Right lung (tissue), 5 donors: ENCODE results near the gene MKRN2. TPM values are rescaled to one million over a fixed set of nuclear protein-coding genes. Genes with fewer than 3 reads are reported as not detected.

Experiments
- DNase-seq, 2 donors: peaks; one replicate each; pipeline ENCODE4 v3.0.0-alpha.2; 2013
- polyA plus RNA-seq, 5 donors: library from polyadenylated mRNA; unstranded; fragments of 120-200 nt; gene quantifications; one replicate each; pipeline versions ENCODE4 v1.2.1 to v1.2.3, GENCODE V29; 2013; ENCODE audit warnings: inconsistent platforms in 1 of 5, low replicate concordance in 1 of 5; ENCODE audit not compliant: insufficient read length in 5 of 5, insufficient read depth in 1 of 5

The MKRN2 gene
- polyA plus RNA-seq, 5 donors = 34.7 to 41.9 (median 36.9) TPM

- no peak for DNase-seq
Observed at GRCh38 chr3:12545473-12545791, 11.5 kb upstream of the MKRN2 start, which contains the start of gene MKRN2OS. Gene MKRN2OS (minus strand): TSS chr3:12545499. CDS start chr3:12545464, 35 bp downstream.

GRCh38 chr3:12549971-12550760 lies 6.7 kb upstream of the MKRN2 start:
- DNase-seq = no peak

- DNase-seq = peak; percentile 30 to 38
Observed at GRCh38 chr3:12553921-12554391, 2.9 kb upstream of the MKRN2 start.

- peak in 1 of 2 donors; percentile 18 for DNase-seq
Observed at GRCh38 chr3:12556314-12556689, 585 bp upstream of the MKRN2 start.

GRCh38 chr3:12557473-12558100 lies 700 bp downstream of the MKRN2 start:
- peak in 1 of 2 donors; percentile 29 for DNase-seq

GRCh38 chr3:12558706-12559105 lies 1.8 kb downstream of the MKRN2 start:
- no peak for DNase-seq

- no peak for DNase-seq
Observed at GRCh38 chr3:12559520-12559919, 2.6 kb downstream of the MKRN2 start.

GRCh38 chr3:12560505-12561190 lies 3.8 kb downstream of the MKRN2 start:
- no peak for DNase-seq

- DNase-seq = no peak
Observed at GRCh38 chr3:12561397-12561796, 4.5 kb downstream of the MKRN2 start.

- no peak for DNase-seq
Observed at GRCh38 chr3:12562451-12562850, 5.6 kb downstream of the MKRN2 start.

- no peak for DNase-seq
Observed at GRCh38 chr3:12566976-12567375, 10.1 kb downstream of the MKRN2 start.

GRCh38 chr3:12568747-12569146 lies 11.9 kb downstream of the MKRN2 start:
- DNase-seq = no peak

GRCh38 chr3:12569836-12570235 lies 12.9 kb downstream of the MKRN2 start:
- DNase-seq = no peak

- DNase-seq = no peak
Observed at GRCh38 chr3:12571986-12572385, 15.1 kb downstream of the MKRN2 start.

- DNase-seq = no peak
Observed at GRCh38 chr3:12574131-12574530, 17.2 kb downstream of the MKRN2 start.

GRCh38 chr3:12574661-12575060 lies 17.8 kb downstream of the MKRN2 start:
- DNase-seq = peak; percentile 42 to 44

GRCh38 chr3:12577379-12577778 lies 20.5 kb downstream of the MKRN2 start:
- DNase-seq = no peak

GRCh38 chr3:12578742-12579141 lies 21.9 kb downstream of the MKRN2 start:
- DNase-seq = no peak

- DNase-seq = no peak
Observed at GRCh38 chr3:12579456-12579855, 22.6 kb downstream of the MKRN2 start.

GRCh38 chr3:12579905-12580304 lies 23.0 kb downstream of the MKRN2 start:
- no peak for DNase-seq

GRCh38 chr3:12582730-12583129 lies 25.8 kb downstream of the MKRN2 start:
- no peak for DNase-seq

GRCh38 chr3:12583280-12583679 lies 26.4 kb downstream of the MKRN2 start:
- DNase-seq = no peak

GRCh38 chr3:12584083-12584482 lies 27.2 kb downstream of the MKRN2 start:
- no peak for DNase-seq
